ENCODE data around the gene ADGRA1.

The ADGRA1 gene

GRCh38 chr10:133165556-133166503 lies 78.1 kb downstream of the ADGRA1 start:
- no peak for DNase-seq (ENCODE audit: low read depth, low spot score)
- no peak overlapping the region for H3K4me3 ChIP-seq (ENCODE audit: low read depth, low read length)
- in situ Hi-C loops (cut with HindIII; ENCODE audit: low sequenced_read_pairs), result no loop called here
- no peak for TF ChIP-seq CTCF (IDR thresholded peaks at IDR 0.05; ENCODE audit: low read depth, low read length)

GRCh38 chr10:133166504-133166827 lies 78.7 kb downstream of the ADGRA1 start:
- TF ChIP-seq CTCF (IDR thresholded peaks at IDR 0.05; ENCODE audit: low read depth, low read length), result no peak
- H3K4me3 ChIP-seq (ENCODE audit: low read depth, low read length), result no peak overlapping the region
- no peak for DNase-seq (ENCODE audit: low read depth, low spot score)
- in situ Hi-C loops (cut with HindIII; ENCODE audit: low sequenced_read_pairs), result no loop called here

- in situ Hi-C loops (cut with HindIII; ENCODE audit: low sequenced_read_pairs), result no loop called here
- H3K4me3 ChIP-seq (ENCODE audit: low read depth, low read length), result no peak overlapping the region
- no peak for TF ChIP-seq CTCF (IDR thresholded peaks at IDR 0.05; ENCODE audit: low read depth, low read length)
- no peak for DNase-seq (ENCODE audit: low read depth, low spot score)
These were observed 79.3 kb downstream of the ADGRA1 start for GRCh38 chr10:133166828-133167692.

DNA sequence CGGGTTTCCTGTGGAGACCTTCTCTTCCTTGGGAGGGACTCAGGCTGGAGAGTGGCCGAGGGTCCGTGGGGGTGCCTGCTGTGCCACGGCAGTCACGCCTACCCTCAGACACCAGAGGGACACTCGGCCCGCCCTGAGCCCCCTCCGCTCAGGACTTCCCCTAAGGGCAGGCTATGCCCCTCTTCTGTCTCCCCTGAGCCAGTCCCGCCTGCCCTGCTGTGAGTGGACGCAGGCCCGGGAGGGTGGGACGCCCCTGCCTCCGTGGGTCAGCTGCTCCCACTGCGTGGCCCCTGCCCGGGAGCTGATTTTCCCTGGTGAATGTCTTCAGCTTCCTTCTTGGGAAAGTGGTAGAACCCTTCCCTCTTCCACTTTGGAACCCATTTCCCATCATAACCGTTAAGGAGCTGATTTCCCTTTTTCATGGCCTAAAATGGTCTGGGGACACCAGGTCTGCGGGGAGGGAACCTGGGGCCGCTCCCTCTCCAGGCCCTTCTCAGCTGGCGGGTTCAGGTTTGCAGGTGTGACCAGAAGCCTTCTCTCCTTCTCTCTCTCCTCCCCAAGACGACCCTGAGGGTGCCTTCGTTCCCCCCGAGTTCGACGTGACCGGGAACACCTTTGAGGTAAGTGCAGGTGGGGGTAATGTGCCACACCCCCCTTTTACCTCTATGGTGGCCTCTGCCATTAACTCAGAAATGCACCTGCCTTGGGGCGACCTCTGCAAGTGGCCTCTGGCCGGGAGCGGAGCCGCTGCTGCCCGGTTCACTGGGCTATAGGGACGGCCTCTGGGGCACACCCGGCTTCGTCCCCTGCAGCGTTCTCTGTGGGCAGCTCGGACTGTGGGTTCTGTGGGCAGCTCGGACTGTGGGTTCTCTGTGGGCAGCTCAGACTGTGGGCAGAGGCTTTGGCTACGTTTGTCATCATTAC lies 80.2 kb downstream of the ADGRA1 start:
- no peak for DNase-seq (ENCODE audit: low read depth, low spot score)
- no peak for TF ChIP-seq CTCF (IDR thresholded peaks at IDR 0.05; ENCODE audit: low read depth, low read length)
- H3K4me3 ChIP-seq (ENCODE audit: low read depth, low read length), result no peak overlapping the region
- in situ Hi-C loops (cut with HindIII; ENCODE audit: low sequenced_read_pairs), result no loop called here

GRCh38 chr10:133168617-133169031 lies 80.9 kb downstream of the ADGRA1 start:
- DNase-seq (ENCODE audit: low read depth, low spot score), result no peak
- no peak overlapping the region for H3K4me3 ChIP-seq (ENCODE audit: low read depth, low read length)
- in situ Hi-C loops (cut with HindIII; ENCODE audit: low sequenced_read_pairs), result no loop called here
- TF ChIP-seq CTCF (IDR thresholded peaks at IDR 0.05; ENCODE audit: low read depth, low read length), result no peak

Data from astrocyte of the spinal cord (primary cell).